ENCODE data around the gene ZNF831. TPM values are rescaled to one million over a fixed set of nuclear protein-coding genes. Genes with fewer than 3 reads are reported as not detected.

ZNF831 gene
- total RNA-seq, 1 experiment from 2014 or later = not detected

DNA sequence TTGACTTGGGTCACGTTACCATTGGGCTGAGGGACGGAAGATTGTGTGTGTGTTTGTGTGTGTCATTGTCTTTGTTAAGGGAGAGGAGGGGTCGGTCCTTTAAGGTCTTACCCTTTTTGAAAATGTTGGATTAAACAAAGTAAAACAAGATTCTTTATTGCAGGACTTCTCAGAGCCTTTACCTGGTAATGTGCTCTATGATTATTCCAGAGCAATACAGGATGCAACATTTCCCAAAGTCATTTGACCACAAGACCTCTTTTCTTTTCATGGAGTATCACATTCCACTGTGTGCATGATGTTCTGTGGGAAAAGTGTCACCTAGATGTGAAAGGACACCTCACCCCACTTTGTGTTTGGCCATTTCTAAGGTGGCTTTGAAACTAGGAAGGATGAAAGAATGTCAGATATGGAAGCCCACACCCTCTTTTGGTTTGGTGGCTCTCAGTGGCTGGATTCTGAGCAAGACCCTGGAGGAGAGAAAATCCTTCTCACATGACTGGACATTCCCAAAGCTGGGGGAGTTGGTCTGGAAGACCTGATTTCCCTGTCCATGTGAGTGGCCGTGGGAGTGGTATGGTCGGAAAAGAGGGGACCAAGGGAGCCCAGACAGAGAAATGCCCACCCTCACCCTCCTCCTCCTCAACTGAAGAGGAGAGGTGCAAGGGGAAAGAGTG is 18.2 kb upstream of the ZNF831 start:
- no peaks in the 10 kb centered on the region for H3K9me3 Mint-ChIP-seq (ENCODE audit: unreplicated experiment)
- H3K4me1 Mint-ChIP-seq (ENCODE audit: insufficient read depth, unreplicated experiment) = no peaks in the 10 kb centered on the region
- DNase-seq (ENCODE audit: unreplicated experiment) = no peak
- intact Hi-C loops (cut with micrococcal nuclease) = no loop called here
- H3K4me3 Mint-ChIP-seq (ENCODE audit: unreplicated experiment) = no peak overlapping the region
- no peaks in the 10 kb centered on the region for H3K36me3 Mint-ChIP-seq (ENCODE audit: insufficient read depth, unreplicated experiment)
- ChIA-PET CTCF (no interaction called here), POLR2A (no interaction called here)
- TF ChIP-seq, protein P1, sequence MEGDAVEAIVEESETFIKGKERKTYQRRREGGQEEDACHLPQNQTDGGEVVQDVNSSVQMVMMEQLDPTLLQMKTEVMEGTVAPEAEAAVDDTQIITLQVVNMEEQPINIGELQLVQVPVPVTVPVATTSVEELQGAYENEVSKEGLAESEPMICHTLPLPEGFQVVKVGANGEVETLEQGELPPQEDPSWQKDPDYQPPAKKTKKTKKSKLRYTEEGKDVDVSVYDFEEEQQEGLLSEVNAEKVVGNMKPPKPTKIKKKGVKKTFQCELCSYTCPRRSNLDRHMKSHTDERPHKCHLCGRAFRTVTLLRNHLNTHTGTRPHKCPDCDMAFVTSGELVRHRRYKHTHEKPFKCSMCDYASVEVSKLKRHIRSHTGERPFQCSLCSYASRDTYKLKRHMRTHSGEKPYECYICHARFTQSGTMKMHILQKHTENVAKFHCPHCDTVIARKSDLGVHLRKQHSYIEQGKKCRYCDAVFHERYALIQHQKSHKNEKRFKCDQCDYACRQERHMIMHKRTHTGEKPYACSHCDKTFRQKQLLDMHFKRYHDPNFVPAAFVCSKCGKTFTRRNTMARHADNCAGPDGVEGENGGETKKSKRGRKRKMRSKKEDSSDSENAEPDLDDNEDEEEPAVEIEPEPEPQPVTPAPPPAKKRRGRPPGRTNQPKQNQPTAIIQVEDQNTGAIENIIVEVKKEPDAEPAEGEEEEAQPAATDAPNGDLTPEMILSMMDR (IDR thresholded peaks at IDR 0.05; ENCODE audit: unreplicated experiment) = no peak
- H3K27ac Mint-ChIP-seq (ENCODE audit: low read depth, unreplicated experiment) = no peak overlapping the region
- no TSS peak for BruUV-seq (replicated peaks)
- H3K27me3 Mint-ChIP-seq (ENCODE audit: insufficient read depth, unreplicated experiment) = peaks cover 44% of the 10 kb centered on the region

DNA sequence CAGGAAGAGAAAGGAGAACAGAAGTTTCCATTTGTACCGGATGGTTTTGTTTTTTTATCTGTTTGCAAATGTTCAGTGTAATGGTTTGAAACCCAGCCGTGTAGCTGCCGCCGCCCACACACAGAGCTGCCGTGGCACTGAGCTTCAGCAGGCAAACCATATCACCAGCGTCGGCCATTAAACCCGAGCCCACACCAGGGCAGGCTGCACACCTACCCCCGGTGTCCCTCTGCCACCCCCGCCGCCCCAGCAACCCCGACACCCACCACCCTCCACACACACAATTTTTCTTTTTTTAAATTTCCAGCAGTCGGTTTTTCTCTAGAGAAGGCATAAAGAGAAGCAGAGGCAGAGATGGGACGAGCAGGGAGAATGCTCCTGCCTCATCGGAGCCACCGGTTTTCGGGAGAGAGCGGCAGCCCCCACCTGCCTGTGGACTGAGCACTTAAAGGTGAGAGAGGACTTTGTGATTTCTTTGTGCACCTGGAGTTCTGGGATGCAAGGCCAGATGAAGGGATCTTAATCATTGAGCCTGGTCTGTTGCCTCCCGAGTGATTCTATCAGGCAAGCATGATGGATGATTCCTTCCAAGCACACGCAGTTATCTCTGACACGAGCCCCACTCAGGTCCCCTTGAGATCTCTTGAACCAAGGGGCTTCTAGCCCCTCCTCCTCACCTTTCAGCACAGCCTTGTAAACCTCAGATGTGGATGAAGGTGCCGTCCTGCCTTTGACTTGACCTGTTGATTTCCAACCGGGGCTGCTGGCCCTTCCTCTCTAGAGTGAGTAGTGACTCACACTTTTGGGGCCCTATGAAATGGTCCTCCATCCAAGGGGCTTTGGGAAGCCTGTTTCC is 17.5 kb upstream of the ZNF831 start:
- Mint-ChIP-seq H3K4me3 (ENCODE audit: unreplicated experiment) (no peak overlapping the region), H3K9me3 (ENCODE audit: unreplicated experiment) (no peaks in the 10 kb centered on the region), H3K36me3 (ENCODE audit: insufficient read depth, unreplicated experiment) (no peaks in the 10 kb centered on the region), H3K27me3 (ENCODE audit: insufficient read depth, unreplicated experiment) (peaks cover 44% of the 10 kb centered on the region), H3K27ac (ENCODE audit: low read depth, unreplicated experiment) (no peak overlapping the region), H3K4me1 (ENCODE audit: insufficient read depth, unreplicated experiment) (no peaks in the 10 kb centered on the region)
- intact Hi-C loops (cut with micrococcal nuclease) = no loop called here
- ChIA-PET CTCF (interaction anchor here (1.5 kb wide), 1 partner anchor 59 kb away, joined by 3 read pairs; no protein-coding TSS in a partner anchor), POLR2A (no interaction called here)
- BruUV-seq (replicated peaks) = no TSS peak
- TF ChIP-seq, protein P1 (IDR thresholded peaks at IDR 0.05; ENCODE audit: unreplicated experiment) = no peak
- no peak for DNase-seq (ENCODE audit: unreplicated experiment)

DNA sequence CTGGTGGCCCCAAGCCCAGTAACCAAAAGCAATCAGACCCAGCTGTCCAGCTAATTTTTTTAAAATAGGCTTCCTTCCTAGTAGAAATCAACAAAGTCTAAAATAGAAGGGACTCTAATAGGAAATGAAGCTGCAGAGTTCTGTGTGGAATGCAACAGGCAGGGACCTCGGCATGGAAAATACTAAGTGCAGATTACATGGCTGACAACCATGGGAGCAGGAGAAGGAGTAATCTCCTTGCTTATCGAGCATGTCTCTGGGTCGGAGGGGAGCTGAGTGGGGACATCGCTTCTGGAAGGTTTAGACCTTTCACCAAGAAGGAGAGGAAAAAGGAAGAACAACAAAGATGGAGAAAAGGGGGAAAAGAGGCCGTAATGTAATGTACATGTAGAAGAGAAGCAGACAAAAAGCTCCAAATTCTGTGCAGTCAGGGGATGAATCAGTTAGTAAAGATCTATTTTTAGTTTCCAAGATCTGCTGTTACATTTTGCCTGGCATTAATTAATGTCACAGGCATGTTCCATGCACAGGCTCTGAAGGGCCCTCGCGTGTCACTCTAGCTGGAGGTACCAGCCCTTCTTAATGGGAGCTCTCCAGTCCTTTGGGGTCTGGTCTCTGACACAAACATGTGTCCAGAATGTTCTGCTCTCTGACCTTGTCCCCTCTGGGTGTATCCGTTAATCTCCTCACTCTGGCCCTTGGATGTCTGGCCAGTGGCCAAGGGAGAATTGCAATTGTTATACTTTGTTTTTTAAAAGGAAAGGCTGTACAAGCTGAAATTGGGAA is 16.6 kb upstream of the ZNF831 start:
- BruUV-seq (replicated peaks) = no TSS peak
- H3K36me3 Mint-ChIP-seq (ENCODE audit: insufficient read depth, unreplicated experiment) = no peaks in the 10 kb centered on the region
- intact Hi-C loops (cut with micrococcal nuclease) = no loop called here
- DNase-seq (ENCODE audit: unreplicated experiment) = no peak
- peaks cover 47% of the 10 kb centered on the region for H3K27me3 Mint-ChIP-seq (ENCODE audit: insufficient read depth, unreplicated experiment)
- TF ChIP-seq, protein P1 (IDR thresholded peaks at IDR 0.05; ENCODE audit: unreplicated experiment) = no peak
- ChIA-PET CTCF (interaction anchor here (0.6 to 1.5 kb wide), 3 partner anchors 13 to 60 kb away, joined by 3 to 5 read pairs (median 3); no protein-coding TSS in a partner anchor), POLR2A (no interaction called here)
- H3K9me3 Mint-ChIP-seq (ENCODE audit: unreplicated experiment) = no peaks in the 10 kb centered on the region
- H3K4me1 Mint-ChIP-seq (ENCODE audit: insufficient read depth, unreplicated experiment) = no peaks in the 10 kb centered on the region
- H3K27ac Mint-ChIP-seq (ENCODE audit: low read depth, unreplicated experiment) = no peak overlapping the region
- no peak overlapping the region for H3K4me3 Mint-ChIP-seq (ENCODE audit: unreplicated experiment)

GRCh38 chr20:59147586-59147985 is 16.0 kb upstream of the ZNF831 start:
- Mint-ChIP-seq H3K36me3 (ENCODE audit: insufficient read depth, unreplicated experiment) (no peaks in the 10 kb centered on the region), H3K9me3 (ENCODE audit: unreplicated experiment) (no peaks in the 10 kb centered on the region), H3K27me3 (ENCODE audit: insufficient read depth, unreplicated experiment) (peaks cover 53% of the 10 kb centered on the region), H3K27ac (ENCODE audit: low read depth, unreplicated experiment) (no peak overlapping the region), H3K4me1 (ENCODE audit: insufficient read depth, unreplicated experiment) (no peaks in the 10 kb centered on the region), H3K4me3 (ENCODE audit: unreplicated experiment) (no peak overlapping the region)
- CTCF ChIA-PET = interaction anchor here (0.7 to 1.5 kb wide), 2 partner anchors 50 to 60 kb away, joined by 3 to 5 read pairs; no protein-coding TSS in a partner anchor
- TF ChIP-seq, protein P1 (IDR thresholded peaks at IDR 0.05; ENCODE audit: unreplicated experiment) = no peak
- no peak for DNase-seq (ENCODE audit: unreplicated experiment)
- no TSS peak for BruUV-seq (replicated peaks)
- intact Hi-C loops (cut with micrococcal nuclease) = no loop called here
- POLR2A ChIA-PET = no interaction called here

All from MCF 10A (cell line).